Esophagus (tissue), 2 donors: ENCODE data around the gene TBC1D9. TPM values are rescaled to one million over a fixed set of nuclear protein-coding genes. Genes with fewer than 3 reads are reported as not detected.

ENCODE experiments used
- H3K27ac ChIP-seq, 2 donors: one replicate each; pipeline ENCODE4 v1.5.1; 2013; ENCODE audit warnings: low read depth in 2 of 2, mild to moderate bottlenecking in 2 of 2, inconsistent platforms in 1 of 2, low read length in 1 of 2, moderate library complexity in 1 of 2
- H3K27me3 ChIP-seq, 2 donors: one replicate each; pipeline ENCODE4 v1.6.1; 2013; ENCODE audit warnings: low read length in 2 of 2, control low read depth in 1 of 2, mild to moderate bottlenecking in 1 of 2; ENCODE audit not compliant: insufficient read depth in 2 of 2, control insufficient read depth in 1 of 2
- H3K36me3 ChIP-seq, 2 donors: one replicate each; pipeline ENCODE4 v1.6.1; 2013; ENCODE audit warnings: low read length in 1 of 2; ENCODE audit not compliant: control insufficient read depth in 2 of 2, insufficient read depth in 2 of 2
- H3K4me1 ChIP-seq, 2 donors: one replicate each; pipeline ENCODE4 v1.6.1; 2013; ENCODE audit warnings: low read length in 1 of 2; ENCODE audit not compliant: control insufficient read depth in 2 of 2, insufficient read depth in 2 of 2
- H3K4me3 ChIP-seq, 2 donors: one replicate each; pipeline ENCODE4 v1.5.1; 2013; ENCODE audit warnings: low read length in 2 of 2, mild to moderate bottlenecking in 2 of 2, low read depth in 1 of 2, moderate library complexity in 1 of 2
- H3K9me3 ChIP-seq, 2 donors: one replicate each; pipeline ENCODE4 v1.6.1; 2013; ENCODE audit warnings: mild to moderate bottlenecking in 2 of 2, low read depth in 1 of 2, low read length in 1 of 2, moderate library complexity in 1 of 2; ENCODE audit not compliant: control insufficient read depth in 2 of 2, insufficient read depth in 1 of 2
- WGBS, 2 donors: extraction: QIAGEN DNeasy Blood & Tissue Kit; methylation state at CpG; one replicate each; pipeline ENCODE4 v1.1.7; 2013; 5-methylcytosine and 5-hydroxymethylcytosine counted together
- polyA plus RNA-seq, 2 donors: library from polyadenylated mRNA; stranded (reverse); fragments of 200-250 nt; gene quantifications; one replicate each; pipeline ENCODE4 v1.2.3, GENCODE V29; 2013
- donor health status: healthy with polysubstance abuse.
- donor health status: Bipolar disorder and iron deficiency.

The TBC1D9 gene
- polyA plus RNA-seq, 2 donors: 3.3 to 6.3 TPM

GRCh38 chr4:140621161-140621560, 135.0 kb downstream of the TBC1D9 start:
- Histone ChIP-seq H3K36me3 (peaks cover 0 to 9% of the 10 kb centered on the region in 2 donors), H3K4me1 (no peaks in the 10 kb centered on the region), H3K9me3 (no peaks in the 10 kb centered on the region), H3K27ac (no peak overlapping the region), H3K27me3 (no peaks in the 10 kb centered on the region), H3K4me3 (no peak overlapping the region)
- 89 to 95% methylated on average over 3 of the region's 3 CpGs for WGBS, 2 donors

GRCh38 chr4:140617499-140618248, 138.5 kb downstream of the TBC1D9 start:
- Histone ChIP-seq H3K4me1 (no peaks in the 10 kb centered on the region), H3K27me3 (no peaks in the 10 kb centered on the region), H3K4me3 (no peak overlapping the region), H3K9me3 (no peaks in the 10 kb centered on the region), H3K27ac (no peak overlapping the region), H3K36me3 (peaks cover 0 to 7% of the 10 kb centered on the region in 2 donors)
- WGBS, 2 donors: 53 to 59% methylated on average over 7 of the region's 7 CpGs

DNA sequence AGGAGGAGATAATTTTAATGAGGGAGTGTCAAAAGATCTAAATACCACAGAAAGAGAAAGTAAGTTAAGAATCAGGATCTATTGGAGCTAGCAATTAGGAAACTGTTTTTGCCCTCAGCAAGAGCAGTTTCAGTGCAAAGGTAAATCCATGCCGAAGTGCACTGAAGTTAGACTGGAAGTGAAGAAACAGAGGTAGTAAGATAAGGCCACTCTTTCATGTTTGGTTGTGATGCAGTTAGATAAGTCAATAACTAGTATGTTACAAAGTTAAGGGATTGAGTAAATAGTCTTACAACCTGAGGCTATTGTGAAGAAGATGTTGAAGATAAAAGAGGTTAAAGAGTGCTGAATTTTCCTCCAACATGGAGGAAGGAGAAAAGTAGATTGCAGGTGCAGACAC, 140.7 kb downstream of the TBC1D9 start:
- Histone ChIP-seq H3K27me3 (no peaks in the 10 kb centered on the region), H3K27ac (no peak overlapping the region), H3K9me3 (no peaks in the 10 kb centered on the region), H3K4me1 (no peaks in the 10 kb centered on the region), H3K36me3 (no peaks in the 10 kb centered on the region), H3K4me3 (no peak overlapping the region)
- 61 to 85% methylated on average over 1 of the region's 1 CpG for WGBS, 2 donors

GRCh38 chr4:140612357-140612756, 143.8 kb downstream of the TBC1D9 start:
- Histone ChIP-seq H3K36me3 (no peaks in the 10 kb centered on the region), H3K4me3 (no peak overlapping the region), H3K4me1 (no peaks in the 10 kb centered on the region), H3K9me3 (no peaks in the 10 kb centered on the region), H3K27ac (no peak overlapping the region), H3K27me3 (no peaks in the 10 kb centered on the region)
- WGBS, 2 donors: 63 to 71% methylated on average over 1 of the region's 1 CpG

DNA sequence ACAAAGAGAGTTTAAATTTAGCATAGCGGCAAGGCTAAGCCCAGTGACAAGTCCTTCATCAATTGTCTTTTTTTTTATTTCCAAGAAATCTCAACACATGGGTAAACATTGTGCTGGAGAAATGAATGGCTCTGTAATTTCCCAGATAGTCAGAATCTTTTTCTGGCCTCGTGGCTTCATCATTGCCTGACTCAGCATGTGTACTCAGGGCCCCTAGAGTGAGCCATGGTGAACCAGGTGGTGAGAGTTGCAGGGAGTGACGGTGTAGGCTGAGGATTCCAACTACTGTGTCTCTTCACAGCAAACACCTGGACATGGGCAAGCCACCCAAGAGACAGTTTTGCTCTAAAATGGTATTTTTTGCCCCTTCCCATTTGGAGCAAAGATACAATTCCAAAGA, 144.3 kb downstream of the TBC1D9 start:
- H3K36me3 ChIP-seq: no peaks in the 10 kb centered on the region
- no peaks in the 10 kb centered on the region for H3K4me1 ChIP-seq
- no peaks in the 10 kb centered on the region for H3K27me3 ChIP-seq
- 63 to 72% methylated on average over 3 of the region's 3 CpGs for WGBS, 2 donors
- no peak overlapping the region for H3K4me3 ChIP-seq
- no peaks in the 10 kb centered on the region for H3K9me3 ChIP-seq
- H3K27ac ChIP-seq: no peak overlapping the region

GRCh38 chr4:140609548-140610425, 146.4 kb downstream of the TBC1D9 start:
- WGBS, 2 donors: 31 to 33% methylated on average over 6 of the region's 6 CpGs
- H3K4me3 ChIP-seq: no peak overlapping the region

DNA sequence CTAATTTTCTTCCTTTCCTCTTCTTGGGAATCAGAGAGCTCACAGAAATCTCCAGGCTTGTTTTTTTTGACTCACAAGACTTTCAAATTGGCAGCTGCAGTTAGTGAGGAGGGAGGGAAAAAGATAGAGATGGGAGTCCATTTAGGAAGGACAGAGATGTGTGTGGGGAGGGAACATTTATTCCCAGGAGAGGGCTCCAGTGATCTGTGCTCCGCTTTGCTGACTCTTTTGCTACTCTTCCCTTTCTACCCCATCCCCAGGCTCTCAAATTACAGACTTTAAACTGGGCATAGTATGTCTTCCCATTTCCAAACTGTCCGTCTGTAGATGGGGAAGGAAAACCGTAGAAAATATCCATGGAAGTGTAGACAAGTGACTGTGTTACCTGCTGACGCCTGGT, 148.3 kb downstream of the TBC1D9 start:
- no peak overlapping the region for H3K4me3 ChIP-seq
- H3K27me3 ChIP-seq: no peaks in the 10 kb centered on the region
- H3K9me3 ChIP-seq: no peaks in the 10 kb centered on the region
- H3K36me3 ChIP-seq: no peaks in the 10 kb centered on the region
- no peak overlapping the region for H3K27ac ChIP-seq
- H3K4me1 ChIP-seq: peaks cover 0 to under 1% of the 10 kb centered on the region in 2 donors
- 85 to 91% methylated on average over 4 of the region's 4 CpGs for WGBS, 2 donors

More at GRCh38 chr4:140609548-140610425, 146.4 kb downstream of the TBC1D9 start:
- Histone ChIP-seq H3K36me3 (no peaks in the 10 kb centered on the region), H3K9me3 (no peaks in the 10 kb centered on the region), H3K4me1 (no peaks in the 10 kb centered on the region), H3K27ac (no peak overlapping the region), H3K27me3 (no peaks in the 10 kb centered on the region)

GRCh38 chr4:140604544-140604943, 151.6 kb downstream of the TBC1D9 start:
- Histone ChIP-seq H3K4me1 (peaks cover 0 to 1% of the 10 kb centered on the region in 2 donors), H3K4me3 (no peak overlapping the region), H3K27me3 (no peaks in the 10 kb centered on the region), H3K27ac (no peak overlapping the region), H3K36me3 (no peaks in the 10 kb centered on the region), H3K9me3 (no peaks in the 10 kb centered on the region)
- WGBS, 2 donors: 84 to 91% methylated on average over 4 of the region's 4 CpGs

- H3K4me1 ChIP-seq: peaks cover 0 to 1% of the 10 kb centered on the region in 2 donors
- 41 to 62% methylated on average over 2 of the region's 2 CpGs for WGBS, 2 donors
Measured at GRCh38 chr4:140603286-140603685, 152.9 kb downstream of the TBC1D9 start.

More at GRCh38 chr4:140603286-140603685, 152.9 kb downstream of the TBC1D9 start:
- no peaks in the 10 kb centered on the region for H3K27me3 ChIP-seq
- H3K4me3 ChIP-seq: no peak overlapping the region
- no peaks in the 10 kb centered on the region for H3K9me3 ChIP-seq
- no peak overlapping the region for H3K27ac ChIP-seq
- H3K36me3 ChIP-seq: no peaks in the 10 kb centered on the region
